Measurements from ENCODE around the gene CNST. TPM values are rescaled to one million over a fixed set of nuclear protein-coding genes. Genes with fewer than 3 reads are reported as not detected.

Gene CNST
- polyA plus RNA-seq, 1 donor (not counting 4 experiments of a cell fraction or from before 2014, with no cell fraction given), result 9.8 TPM

- Histone ChIP-seq H3K9me3 (ENCODE audit: control insufficient read depth, low read depth, low read length) (no peaks in the 10 kb centered on the region), H3K36me3 (ENCODE audit: control insufficient read depth in 2 of 2, extremely low read depth in 1 of 2, insufficient read depth in 2 of 2, low read length in 2 of 2) (peaks cover 0 to 3% of the 10 kb centered on the region in 2 experiments), H3K4me2 (ENCODE audit: control insufficient read depth, extremely low read depth, insufficient read depth, low read depth, low read length) (peak overlapping the region; percentile 69), H3K4me3 (ENCODE audit: control insufficient read depth in 2 of 3, extremely low read depth in 1 of 3, insufficient read depth in 2 of 3, low read depth in 1 of 3, low read length in 3 of 3) (peak overlapping the region; percentile 97 to 99 (median 99)), H4K20me1 (ENCODE audit: control insufficient read depth, extremely low read depth, insufficient read depth, low read length) (no peaks in the 10 kb centered on the region), H3K9ac (ENCODE audit: control insufficient read depth, extremely low read depth, insufficient read depth, low read length) (peak overlapping the region; percentile 94), H2AFZ (ENCODE audit: control insufficient read depth, low read length) (peak overlapping the region; percentile 90), H3K79me2 (ENCODE audit: control insufficient read depth, insufficient read depth, low read length) (peaks cover 63% of the 10 kb centered on the region), H3K9me1 (ENCODE audit: control insufficient read depth, extremely low read depth, insufficient read depth, low read length) (no peaks in the 10 kb centered on the region), H3K27me3 (ENCODE audit: control insufficient read depth, extremely low read depth, insufficient read depth, low read length) (no peaks in the 10 kb centered on the region), H3K4me1 (ENCODE audit: control insufficient read depth, extremely low read depth, insufficient read depth, low read length) (peaks cover 15% of the 10 kb centered on the region), H3K27ac (ENCODE audit: control insufficient read depth, insufficient read depth, low read length) (peak overlapping the region; percentile 92)
- TF ChIP-seq, protein P1, sequence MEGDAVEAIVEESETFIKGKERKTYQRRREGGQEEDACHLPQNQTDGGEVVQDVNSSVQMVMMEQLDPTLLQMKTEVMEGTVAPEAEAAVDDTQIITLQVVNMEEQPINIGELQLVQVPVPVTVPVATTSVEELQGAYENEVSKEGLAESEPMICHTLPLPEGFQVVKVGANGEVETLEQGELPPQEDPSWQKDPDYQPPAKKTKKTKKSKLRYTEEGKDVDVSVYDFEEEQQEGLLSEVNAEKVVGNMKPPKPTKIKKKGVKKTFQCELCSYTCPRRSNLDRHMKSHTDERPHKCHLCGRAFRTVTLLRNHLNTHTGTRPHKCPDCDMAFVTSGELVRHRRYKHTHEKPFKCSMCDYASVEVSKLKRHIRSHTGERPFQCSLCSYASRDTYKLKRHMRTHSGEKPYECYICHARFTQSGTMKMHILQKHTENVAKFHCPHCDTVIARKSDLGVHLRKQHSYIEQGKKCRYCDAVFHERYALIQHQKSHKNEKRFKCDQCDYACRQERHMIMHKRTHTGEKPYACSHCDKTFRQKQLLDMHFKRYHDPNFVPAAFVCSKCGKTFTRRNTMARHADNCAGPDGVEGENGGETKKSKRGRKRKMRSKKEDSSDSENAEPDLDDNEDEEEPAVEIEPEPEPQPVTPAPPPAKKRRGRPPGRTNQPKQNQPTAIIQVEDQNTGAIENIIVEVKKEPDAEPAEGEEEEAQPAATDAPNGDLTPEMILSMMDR (optimal IDR thresholded peaks at IDR 0.05 in 1 of 3, IDR thresholded peaks at IDR 0.05 in 1 of 3, conservative IDR thresholded peaks at IDR 0.05 in 1 of 3; ENCODE audit: extremely low read depth in 1 of 3, insufficient read depth in 2 of 3, low read length in 3 of 3), result no peak
- TF ChIP-seq EZH2 (IDR thresholded peaks at IDR 0.05; ENCODE audit: low read length), result no peak
- dilution Hi-C loops (cut with MboI; ENCODE audit: extremely low pct_ligation_motif_present, low sequenced_read_pairs), result no loop called here
- no peak for FAIRE-seq
- no peak for DNase-seq (ENCODE audit: low read depth, low spot score)
These were observed 1.2 kb upstream of the CNST start for GRCh38 chr1:246564839-246565750.

DNA sequence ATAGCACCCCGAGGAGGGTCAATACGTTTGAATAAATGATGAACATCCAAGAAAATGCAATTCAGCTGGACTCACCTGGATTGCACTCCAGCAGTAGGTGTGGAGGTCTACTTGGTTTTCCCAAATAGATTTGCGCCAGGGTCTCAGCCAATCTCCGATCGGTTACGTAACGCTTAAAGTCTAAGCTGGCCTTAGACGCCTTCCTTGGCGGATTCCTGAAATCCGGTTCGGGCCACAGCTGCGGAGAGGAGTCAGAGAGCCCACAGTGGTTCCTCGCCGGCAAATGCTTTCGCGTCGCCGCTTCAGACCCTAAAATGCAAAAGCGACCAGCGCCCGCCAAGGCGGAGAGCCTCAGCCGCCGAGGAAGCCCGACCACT, 517 bp upstream of the CNST start:
- FAIRE-seq (no peak), DNase-seq (ENCODE audit: low read depth, low spot score) (no peak)
- Histone ChIP-seq H3K27ac (ENCODE audit: control insufficient read depth, insufficient read depth, low read length) (peak overlapping the region; percentile 92), H2AFZ (ENCODE audit: control insufficient read depth, low read length) (peak overlapping the region; percentile 90), H3K9me3 (ENCODE audit: control insufficient read depth, low read depth, low read length) (no peaks in the 10 kb centered on the region), H3K4me3 (ENCODE audit: control insufficient read depth in 2 of 3, extremely low read depth in 1 of 3, insufficient read depth in 2 of 3, low read depth in 1 of 3, low read length in 3 of 3) (peak overlapping the region; percentile 97 to 99 (median 99)), H3K27me3 (ENCODE audit: control insufficient read depth, extremely low read depth, insufficient read depth, low read length) (no peaks in the 10 kb centered on the region), H3K36me3 (ENCODE audit: control insufficient read depth in 2 of 2, extremely low read depth in 1 of 2, insufficient read depth in 2 of 2, low read length in 2 of 2) (peaks cover 0 to 3% of the 10 kb centered on the region in 2 experiments), H3K4me2 (ENCODE audit: control insufficient read depth, extremely low read depth, insufficient read depth, low read depth, low read length) (peak overlapping the region; percentile 69), H3K4me1 (ENCODE audit: control insufficient read depth, extremely low read depth, insufficient read depth, low read length) (peaks cover 15% of the 10 kb centered on the region), H3K9me1 (ENCODE audit: control insufficient read depth, extremely low read depth, insufficient read depth, low read length) (no peaks in the 10 kb centered on the region), H4K20me1 (ENCODE audit: control insufficient read depth, extremely low read depth, insufficient read depth, low read length) (no peaks in the 10 kb centered on the region), H3K9ac (ENCODE audit: control insufficient read depth, extremely low read depth, insufficient read depth, low read length) (peak overlapping the region; percentile 94), H3K79me2 (ENCODE audit: control insufficient read depth, insufficient read depth, low read length) (peaks cover 65% of the 10 kb centered on the region)
- dilution Hi-C loops (cut with MboI; ENCODE audit: extremely low pct_ligation_motif_present, low sequenced_read_pairs), result no loop called here
- no peak for TF ChIP-seq EZH2 (IDR thresholded peaks at IDR 0.05; ENCODE audit: low read length)
- TF ChIP-seq, protein P1 (optimal IDR thresholded peaks at IDR 0.05 in 1 of 3, IDR thresholded peaks at IDR 0.05 in 1 of 3, conservative IDR thresholded peaks at IDR 0.05 in 1 of 3; ENCODE audit: extremely low read depth in 1 of 3, insufficient read depth in 2 of 3, low read length in 3 of 3), result no peak
